Left hindlimb (tissue), 1 donor: ENCODE measurements around the gene CCNJL.
A peak's percentile ranks its signal among the peaks of the same experiment; 100 is the strongest.

Experiments used
- DNase-seq: peaks from one replicate; pipeline ENCODE4 v3.0.0-alpha.2; 2018

Gene CCNJL

GRCh38 chr5:160330212-160330611, 17.8 kb upstream of the CCNJL start:
- no peak for DNase-seq

- DNase-seq: no peak
These were observed 15.5 kb upstream of the CCNJL start for GRCh38 chr5:160327818-160328217.

GRCh38 chr5:160326981-160327380, 14.6 kb upstream of the CCNJL start:
- no peak for DNase-seq

GRCh38 chr5:160325716-160326115, 13.4 kb upstream of the CCNJL start:
- DNase-seq: no peak

GRCh38 chr5:160324886-160325285, 12.5 kb upstream of the CCNJL start:
- DNase-seq: no peak

- DNase-seq: no peak
These were observed 6.0 kb upstream of the CCNJL start for GRCh38 chr5:160318409-160318808.

- no peak for DNase-seq
These were observed 5.1 kb upstream of the CCNJL start for GRCh38 chr5:160317434-160317833.

GRCh38 chr5:160315968-160316367, 3.6 kb upstream of the CCNJL start:
- DNase-seq: no peak

- no peak for DNase-seq
These were observed 780 bp upstream of the CCNJL start for GRCh38 chr5:160312960-160313727.

- DNase-seq: peak; percentile 39
These were observed 752 bp downstream of the CCNJL start for GRCh38 chr5:160311491-160312133.

- no peak for DNase-seq
These were observed 1.6 kb downstream of the CCNJL start for GRCh38 chr5:160310552-160311295.

- DNase-seq: no peak
These were observed 2.2 kb downstream of the CCNJL start for GRCh38 chr5:160310140-160310539.

GRCh38 chr5:160306696-160307095, 5.7 kb downstream of the CCNJL start:
- DNase-seq: no peak

- no peak for DNase-seq
These were observed 7.0 kb downstream of the CCNJL start for GRCh38 chr5:160305319-160305718.

GRCh38 chr5:160303690-160304089, 8.7 kb downstream of the CCNJL start:
- no peak for DNase-seq

- DNase-seq: no peak
These were observed 14.2 kb downstream of the CCNJL start for GRCh38 chr5:160298189-160298588.

- DNase-seq: no peak
These were observed 14.6 kb downstream of the CCNJL start for GRCh38 chr5:160297776-160298175.

- DNase-seq: no peak
These were observed 15.4 kb downstream of the CCNJL start for GRCh38 chr5:160297004-160297403.

- DNase-seq: no peak
These were observed 15.9 kb downstream of the CCNJL start for GRCh38 chr5:160296496-160296895.

GRCh38 chr5:160293901-160294561, 18.3 kb downstream of the CCNJL start:
- no peak for DNase-seq

GRCh38 chr5:160293386-160293785, 19.0 kb downstream of the CCNJL start:
- no peak for DNase-seq

GRCh38 chr5:160291467-160291866, 20.9 kb downstream of the CCNJL start:
- DNase-seq: no peak

GRCh38 chr5:160290751-160291150, 21.6 kb downstream of the CCNJL start:
- no peak for DNase-seq
